SK-N-MC (cell line): ENCODE results near the gene RIPK1.
"Not testable (repeated sequence)": the region's sequence is repeated elsewhere in the genome, so short reads cannot be mapped to it uniquely, and the experiment has no call there.

Experiments used
- DNase-seq: peaks from one replicate; pipeline ENCODE4 v3.0.0-alpha.2; 2011; ENCODE audit warnings: low read depth, low spot score
- H3K27ac ChIP-seq: fragments of 200-600 bp; sonication (generic); 2 replicates; pipeline ENCODE4 v1.5.1; 2016; ENCODE audit warnings: mixed run types
- H3K36me3 ChIP-seq: fragments of 200-600 bp; sonication (generic); 2 replicates; pipeline ENCODE4 v1.6.1; 2017; ENCODE audit warnings: antibody characterized with exemption, low read length, mixed read lengths; ENCODE audit not compliant: insufficient read depth
- H3K4me3 ChIP-seq: fragments of 200-600 bp; sonication (generic); 2 replicates; pipeline ENCODE4 v1.5.1; 2016
- H3K9ac ChIP-seq: fragments of 200-600 bp; sonication (generic); 2 replicates; pipeline ENCODE4 v1.8.0; 2017; ENCODE audit warnings: mixed run types, mixed read lengths; ENCODE audit not compliant: insufficient read length
- H3K9me3 ChIP-seq: fragments of 200-600 bp; sonication (generic); 2 replicates; pipeline ENCODE4 v1.6.1; 2017; ENCODE audit warnings: low read depth, mild to moderate bottlenecking, antibody characterized with exemption, low read length, moderate library complexity, mixed read lengths
- EZH2 ChIP-seq: fragments of 200-600 bp; sonication (generic); IDR thresholded peaks from one replicate; pipeline ENCODE4 v1.6.1; 2017; ENCODE audit warnings: antibody characterized with exemption
- FOXP2 ChIP-seq: optimal IDR thresholded peaks from 2 replicates; pipeline ENCODE3; 2011; ENCODE audit warnings: mild to moderate bottlenecking, moderate library complexity; ENCODE audit not compliant: insufficient read depth; ENCODE audit errors: extremely low read length, control extremely low read depth
- POLR2AphosphoS5 ChIP-seq: IDR thresholded peaks from 2 replicates; pipeline ENCODE4 v1.6.1; 2012; ENCODE audit warnings: mild to moderate bottlenecking, low read depth, low read length, borderline replicate concordance

The RIPK1 gene

GRCh38 chr6:3068329-3069214 lies at the start of gene RIPK1:
Gene RIPK1, plus strand, starts transcription at chr6:3068494. Its CDS starts 8,330 bp downstream, at chr6:3076824.
- TF ChIP-seq POLR2AphosphoS5 (peak; percentile 85), EZH2 (no peak)
- H3K9ac ChIP-seq: peak within 1 kb of the TSS; percentile 95
- DNase-seq: no peak
- peak within 1 kb of the TSS; percentile 92 for H3K27ac ChIP-seq
- no peaks in the 10 kb centered on the region for H3K36me3 ChIP-seq
- H3K9me3 ChIP-seq: no peaks in the 10 kb centered on the region; the same call in 1 of the 2 replicates
- H3K4me3 ChIP-seq: peak within 1 kb of the TSS; percentile 94

- Histone ChIP-seq H3K27ac (peak overlapping the region; percentile 85), H3K9ac (no peak overlapping the region), H3K36me3 (peaks cover 23% of the 10 kb centered on the region), H3K9me3 (no peaks in the 10 kb centered on the region), H3K4me3 (no peak overlapping the region)
- no peak for TF ChIP-seq FOXP2
- TF ChIP-seq POLR2AphosphoS5: no peak
- TF ChIP-seq EZH2: no peak
- DNase-seq: no peak
Measured at GRCh38 chr6:3019065-3019464, 49.2 kb upstream of the RIPK1 start.

GRCh38 chr6:3019749-3020320 lies 48.5 kb upstream of the RIPK1 start:
- Histone ChIP-seq H3K4me3 (no peak overlapping the region), H3K9ac (no peak overlapping the region), H3K36me3 (peaks cover 23% of the 10 kb centered on the region), H3K27ac (no peak overlapping the region; the same call in 1 of the 2 replicates), H3K9me3 (no peaks in the 10 kb centered on the region)
- TF ChIP-seq EZH2 (no peak), FOXP2 (no peak), POLR2AphosphoS5 (no peak)
- DNase-seq: no peak

- Histone ChIP-seq H3K4me3 (peak overlapping the region; percentile 21; the same call in 1 of the 2 replicates), H3K36me3 (peaks cover 23% of the 10 kb centered on the region)
- not testable (repeated sequence) for H3K9ac ChIP-seq, DNase-seq, H3K27ac ChIP-seq, H3K9me3 ChIP-seq
Measured at GRCh38 chr6:3020976-3021598, 47.2 kb upstream of the RIPK1 start.

- TF ChIP-seq EZH2: no peak
- TF ChIP-seq POLR2AphosphoS5: no peak
- TF ChIP-seq FOXP2: no peak
- Histone ChIP-seq H3K36me3 (peaks cover 23% of the 10 kb centered on the region), H3K9me3 (no peaks in the 10 kb centered on the region), H3K4me3 (peak overlapping the region; percentile 100), H3K9ac (peak overlapping the region; percentile 91), H3K27ac (peak overlapping the region; percentile 99)
- no peak for DNase-seq
Measured at GRCh38 chr6:3022765-3023662, 45.3 kb upstream of the RIPK1 start.

- peaks cover 23% of the 10 kb centered on the region for H3K36me3 ChIP-seq
- H3K4me3 ChIP-seq: peak overlapping the region; percentile 100
- H3K9ac ChIP-seq: peak overlapping the region; percentile 91
- H3K27ac ChIP-seq: peak overlapping the region; percentile 99
- TF ChIP-seq FOXP2 (peak; percentile 91), POLR2AphosphoS5 (peak; percentile 96), EZH2 (no peak)
- peak; percentile 93 for DNase-seq
- H3K9me3 ChIP-seq: no peaks in the 10 kb centered on the region
Measured at GRCh38 chr6:3023663-3024483, 44.4 kb upstream of the RIPK1 start.
